NOMO-1 treated with dmso at 0.1 percent for 144 hours (cell line): ENCODE data around the gene SLC9A3.

Experiments
- DNase-seq: peaks from one replicate; lab custom pipeline; 2025; ENCODE audit not compliant: unreplicated experiment; lab: John Stamatoyannopoulos, UW

SLC9A3 gene

GRCh38 chr5:421287-421880 is 102.9 kb downstream of the SLC9A3 start:
- DNase-seq, result no peak

- no peak for DNase-seq
Observed at GRCh38 chr5:420632-421286, 103.5 kb downstream of the SLC9A3 start.
